H1 (cell line): ENCODE data around the gene PRSS8. TPM values are rescaled to one million over a fixed set of nuclear protein-coding genes. Genes with fewer than 3 reads are reported as not detected.
A peak's percentile ranks its signal among the peaks of the same experiment; 100 is the strongest.

Source experiments
- CTCF ChIA-PET: fragments of 300-600 bp; sonication (Branson Sonifier 250); formaldehyde crosslinking; loops from one replicate; lab custom pipeline; 2021; ENCODE audit not compliant: partially characterized antibody; lab: Charles Lee
- POLR2A ChIA-PET: fragments of 300-600 bp; sonication (Branson Sonifier 250); formaldehyde crosslinking; loops from one replicate; lab custom pipeline; 2021; ENCODE audit warnings: inconsistent platforms; ENCODE audit not compliant: partially characterized antibody; lab: Charles Lee
- DNase-seq, 2 experiments: peaks; one replicate each; pipeline versions ENCODE4 v3.0.0 to v3.0.0-alpha.2; 2010 to 2022; ENCODE audit warnings: low spot score in 2 of 2, low read depth in 1 of 2, mixed read lengths in 1 of 2
- FAIRE-seq: peaks from 2 replicates; lab custom pipeline; 2011; peaks lifted over from hg19 to GRCh38; lab: Jason Lieb, UNC
- H2AFZ ChIP-seq: 2 replicates; pipeline ENCODE4 v1.8.1; 2012; ENCODE audit warnings: low read length, inconsistent platforms
- H2AK5ac ChIP-seq: 2 replicates; pipeline ENCODE4 v1.6.1; 2013; ENCODE audit warnings: low read depth, low read length
- H2BK120ac ChIP-seq: replicated peaks from 2 replicates; pipeline ENCODE3; 2013; ENCODE audit warnings: low read depth, low read length, inconsistent platforms
- H2BK12ac ChIP-seq: 2 replicates; pipeline ENCODE4 v1.6.1; 2013; ENCODE audit warnings: low read depth, low read length
- H2BK15ac ChIP-seq: 2 replicates; pipeline ENCODE4 v1.6.1; 2013; ENCODE audit warnings: low read length
- H2BK20ac ChIP-seq: 2 replicates; pipeline ENCODE4 v1.6.1; 2013; ENCODE audit warnings: low read length
- H2BK5ac ChIP-seq: 2 replicates; pipeline ENCODE4 v1.6.1; 2013; ENCODE audit warnings: low read depth, low read length
- H3K14ac ChIP-seq: 2 replicates; pipeline ENCODE4 v1.6.1; 2013; ENCODE audit warnings: inconsistent platforms; ENCODE audit not compliant: insufficient read length
- H3K18ac ChIP-seq: 2 replicates; pipeline ENCODE4 v1.6.1; 2013; ENCODE audit warnings: low read length; ENCODE audit errors: extremely low read depth
- H3K23ac ChIP-seq: 2 replicates; pipeline ENCODE4 v1.6.1; 2013; ENCODE audit warnings: inconsistent platforms; ENCODE audit not compliant: insufficient read length
- H3K23me2 ChIP-seq: 2 replicates; pipeline ENCODE4 v1.6.1; 2013; ENCODE audit warnings: low read depth, low read length
- H3K27ac ChIP-seq: 2 replicates; pipeline ENCODE4 v1.6.1; 2011; ENCODE audit warnings: low read depth, low read length, inconsistent platforms
- H3K27me3 ChIP-seq, 4 experiments: replicated peaks in 1 of 4; 1 replicate in 1 of 4; 2 replicates in 3 of 4; pipeline versions ENCODE4 v1.6.1 to v1.8.1; 2011 to 2013; ENCODE audit warnings: low read length in 3 of 4, mild to moderate bottlenecking in 3 of 4, inconsistent platforms in 2 of 4, mixed read lengths in 2 of 4, moderate library complexity in 1 of 4; ENCODE audit not compliant: control insufficient read depth in 3 of 4, insufficient read depth in 3 of 4; ENCODE audit errors: extremely low read depth in 1 of 4
- H3K36me3 ChIP-seq, 4 experiments: 2 replicates each; pipeline versions ENCODE4 v1.6.1 to v1.8.1; 2011 to 2013; ENCODE audit warnings: mild to moderate bottlenecking in 4 of 4, low read length in 3 of 4, moderate library complexity in 2 of 4, control low read depth in 1 of 4, inconsistent platforms in 1 of 4; ENCODE audit not compliant: insufficient read depth in 4 of 4, control insufficient read depth in 2 of 4
- H3K4ac ChIP-seq: replicated peaks from 2 replicates; pipeline ENCODE3; 2013; ENCODE audit warnings: low read length, low read depth, mixed read lengths, inconsistent platforms; ENCODE audit not compliant: insufficient read length
- H3K4me1 ChIP-seq, 4 experiments: replicated peaks in 1 of 4; 1 replicate in 1 of 4; 2 replicates in 3 of 4; pipeline versions ENCODE4 v1.6.1 to v1.8.1; 2011 to 2013; ENCODE audit warnings: low read length in 3 of 4, inconsistent platforms in 2 of 4, mixed read lengths in 1 of 4; ENCODE audit not compliant: insufficient read depth in 4 of 4, control insufficient read depth in 3 of 4
- H3K4me2 ChIP-seq, 2 experiments: 2 replicates each; pipeline versions ENCODE4 v1.6.1 to v1.8.1; 2011 to 2013; ENCODE audit warnings: low read depth in 2 of 2, low read length in 2 of 2, control low read depth in 1 of 2, inconsistent platforms in 1 of 2, mild to moderate bottlenecking in 1 of 2; ENCODE audit not compliant: insufficient read depth in 1 of 2
- H3K4me3 ChIP-seq, 4 experiments: fragments of 200-600, 300-600 bp in 1 of 4; sonication (generic), shearing (Covaris generic), sonication (Bioruptor Twin) in 1 of 4; 2 replicates each; pipeline versions ENCODE4 v1.5.1 to v1.8.1; 2011 to 2016; ENCODE audit warnings: low read length in 4 of 4, low read depth in 3 of 4, control low read depth in 2 of 4, inconsistent platforms in 2 of 4, mild to moderate bottlenecking in 2 of 4, mixed read lengths in 1 of 4, moderate library complexity in 1 of 4; ENCODE audit not compliant: insufficient read depth in 2 of 4; ENCODE audit errors: extremely low read depth in 1 of 4
- H3K56ac ChIP-seq: replicated peaks from 2 replicates; pipeline ENCODE3; 2013; ENCODE audit warnings: low read depth, mild to moderate bottlenecking, mixed read lengths, low read length, inconsistent platforms; ENCODE audit not compliant: insufficient read length
- H3K79me1 ChIP-seq: 2 replicates; pipeline ENCODE4 v1.6.1; 2013; ENCODE audit warnings: low read depth, low read length, control low read depth
- H3K79me2 ChIP-seq, 2 experiments: 2 replicates each; pipeline versions ENCODE4 v1.6.1 to v1.8.1; 2012 to 2013; ENCODE audit warnings: low read length in 2 of 2, mild to moderate bottlenecking in 2 of 2, inconsistent platforms in 1 of 2; ENCODE audit not compliant: insufficient read depth in 2 of 2, control insufficient read depth in 1 of 2
- H3K9ac ChIP-seq, 4 experiments: replicated peaks in 1 of 4; 1 replicate in 1 of 4; 2 replicates in 3 of 4; pipeline versions ENCODE4 v1.6.1 to v1.8.1; 2011 to 2013; ENCODE audit warnings: low read depth in 3 of 4, low read length in 3 of 4, control low read depth in 2 of 4, mild to moderate bottlenecking in 2 of 4, moderate library complexity in 2 of 4, inconsistent platforms in 1 of 4; ENCODE audit errors: extremely low read depth in 1 of 4
- H3K9me3 ChIP-seq, 2 experiments: 2 replicates each; pipeline versions ENCODE4 v1.6.1 to v1.8.1; 2012 to 2013; ENCODE audit warnings: mild to moderate bottlenecking in 2 of 2, moderate library complexity in 2 of 2, control low read depth in 1 of 2, inconsistent platforms in 1 of 2, low read depth in 1 of 2, low read length in 1 of 2, mixed read lengths in 1 of 2; ENCODE audit not compliant: insufficient read depth in 2 of 2
- H4K20me1 ChIP-seq, 2 experiments: replicated peaks in 1 of 2; 2 replicates each; pipeline versions ENCODE3 to v1.8.1; 2011 to 2013; ENCODE audit warnings: inconsistent platforms in 2 of 2, low read length in 2 of 2, mild to moderate bottlenecking in 1 of 2; ENCODE audit not compliant: insufficient read depth in 2 of 2, control insufficient read depth in 1 of 2
- H4K5ac ChIP-seq: 2 replicates; pipeline ENCODE4 v1.6.1; 2013; ENCODE audit warnings: low read length, low read depth, mixed read lengths, inconsistent platforms; ENCODE audit not compliant: insufficient read length
- H4K8ac ChIP-seq: 2 replicates; pipeline ENCODE4 v1.8.0; 2013; ENCODE audit warnings: mild to moderate bottlenecking, moderate library complexity, low read length, inconsistent platforms; ENCODE audit not compliant: insufficient read depth; ENCODE audit errors: extremely low read depth
- H4K91ac ChIP-seq: replicated peaks from 2 replicates; pipeline ENCODE3; 2013; ENCODE audit warnings: low read length, mixed read lengths, inconsistent platforms; ENCODE audit not compliant: insufficient read length
- JUN ChIP-seq: IDR thresholded peaks from 2 replicates; pipeline ENCODE4 v1.6.1; 2011; ENCODE audit warnings: low read depth, mild to moderate bottlenecking, improper control_type of control experiment, low read length
- TEAD4 ChIP-seq: IDR thresholded peaks from 2 replicates; pipeline ENCODE4 v1.6.1; 2012; ENCODE audit warnings: low read depth, low read length, inconsistent platforms, mixed read lengths
- WGBS, 2 experiments: shearing (Covaris generic) in 1 of 2; methylation state at CpG; one replicate each; pipeline versions ENCODE4 v1.1.6 to v1.1.7; 2013 to 2015; ENCODE audit warnings: low lambda C conversion rate in 2 of 2, mixed read lengths in 2 of 2, inconsistent platforms in 1 of 2, low coverage in 1 of 2, missing lambda C conversion rate in 1 of 2; ENCODE audit not compliant: insufficient replicate concordance in 2 of 2, insufficient coverage in 1 of 2, insufficient read length in 1 of 2; ENCODE audit errors: extremely low coverage in 1 of 2, missing lambda C conversion rate in 1 of 2; 5-methylcytosine and 5-hydroxymethylcytosine counted together
- polyA plus RNA-seq, 7 experiments: library from polyadenylated mRNA; depleted of rRNA in 3 of 7; stranded (reverse) in 5 of 7; unstranded in 2 of 7; fragments of >200 nt in 5 of 7; fragments of 200-250 nt in 2 of 7; gene quantifications; 1 replicate in 5 of 7; 2 replicates in 1 of 7; 4 replicates in 1 of 7; pipeline versions ENCODE4 v1.2.1 to v1.2.3, GENCODE V29; 2011 to 2013; ENCODE audit warnings: missing spikeins in 2 of 7, mixed read lengths in 2 of 7
- total RNA-seq: library from RNA; stranded (reverse); fragmentation: NEBNext Ultra II Directional; extraction: Animal tissue kit (Norgen Biotek cat#: 25700); gene quantifications from 2 replicates; pipeline ENCODE4 v1.2.1, GENCODE V29; 2021

Gene PRSS8
- total and polyA plus RNA-seq, 2 of the 8 experiments (the other 6 are each of a cell fraction or from before 2014, with no cell fraction given): 87.7 to 273 TPM

- no peak overlapping the region for H2BK20ac ChIP-seq
- H3K4me1 ChIP-seq: peaks cover 0 to 33% (median 27%) of the 10 kb centered on the region in 4 experiments; a peak in 6 of 7 replicates
- peak overlapping the region; percentile 8; the same call in 1 of the 2 replicates for H4K8ac ChIP-seq
- H3K4me2 ChIP-seq: peak overlapping the region in 1 of 2 experiments; percentile 2; a peak in 1 of 4 replicates
- TF ChIP-seq TEAD4 (no peak), JUN (no peak)
- peaks cover 4% of the 10 kb centered on the region for H3K79me1 ChIP-seq
- peaks cover 11% of the 10 kb centered on the region for H3K23me2 ChIP-seq
- WGBS, 2 experiments: 89% methylated on average over 10 of the region's 10 CpGs; no CpG with 5 or more reads in 1 of the 2 experiments
- ChIA-PET POLR2A (interaction anchor here (0.8 to 34.9 kb wide), 8 partner anchors 6 to 147 kb away, joined by 3 to 713 read pairs (median 8); partner anchors contain the start of genes BCKDK, FUS, KAT8 and PRSS36), CTCF (interaction anchor here (1.0 to 1.7 kb wide), 4 partner anchors 11 to 38 kb away, joined by 3 to 6 read pairs (median 4); no protein-coding TSS in a partner anchor)
- peaks cover 4 to 6% of the 10 kb centered on the region in 2 experiments for H4K20me1 ChIP-seq
- H3K36me3 ChIP-seq: peaks cover 14 to 27% (median 19%) of the 10 kb centered on the region in 4 experiments
- H3K23ac ChIP-seq: no peak overlapping the region
- peak overlapping the region; percentile 29; the same call in 1 of the 2 replicates for H2BK12ac ChIP-seq
- peak overlapping the region in 2 of 4 experiments; percentile 2 to 27; a peak in 2 of 7 replicates for H3K9ac ChIP-seq
- H3K56ac ChIP-seq: no peak overlapping the region
- no peak overlapping the region for H2BK120ac ChIP-seq
- H2BK5ac ChIP-seq: peak overlapping the region; percentile 66; the same call in 1 of the 2 replicates
- H3K27me3 ChIP-seq: no peaks in the 10 kb centered on the region
- H3K4ac ChIP-seq: no peak overlapping the region
- H2AFZ ChIP-seq: no peak overlapping the region
- DNase-seq: no peak
- peak overlapping the region; percentile 15; the same call in 1 of the 2 replicates for H3K18ac ChIP-seq
- FAIRE-seq: no peak
- no peaks in the 10 kb centered on the region for H3K9me3 ChIP-seq
- no peak overlapping the region for H3K14ac ChIP-seq
- peaks cover 0 to 19% of the 10 kb centered on the region in 2 experiments; a peak in 2 of 4 replicates for H3K79me2 ChIP-seq
- no peak overlapping the region for H2AK5ac ChIP-seq
- peak overlapping the region; percentile 14 for H4K91ac ChIP-seq
- H2BK15ac ChIP-seq: peak overlapping the region; percentile 34; the same call in 1 of the 2 replicates
- H3K4me3 ChIP-seq: 0 out of 8 replicates have a peak overlapping the region, but pooled peaks of 1 of the 4 experiments have one; percentile 11
- H3K27ac ChIP-seq: peak overlapping the region; percentile 70; the same call in 1 of the 2 replicates
- H4K5ac ChIP-seq: peak overlapping the region; percentile 56
Measured at GRCh38 chr16:31130336-31130891, 5.1 kb downstream of the PRSS8 start.
